ENCODE results near the gene ROBO2.

ROBO2 gene

GRCh38 chr3:77590191-77590590, 550.3 kb downstream of the ROBO2 start:
- DNase-seq (ENCODE audit: low read depth in 1 of 2, low spot score in 1 of 2) = no peak
- Histone ChIP-seq H3K27ac (replicated peaks) (no peak overlapping the region), H3K27me3 (ENCODE audit: insufficient read depth, poor library complexity, severe bottlenecking) (no peaks in the 10 kb centered on the region), H3K4me3 (replicated peaks; ENCODE audit: insufficient read depth, low read length) (no peak overlapping the region)
- no peak for TF ChIP-seq POLR2AphosphoS5 (IDR thresholded peaks at IDR 0.05; ENCODE audit: low read depth)
- TF ChIP-seq SPI1 (IDR thresholded peaks at IDR 0.05; ENCODE audit: borderline replicate concordance, low read depth) = no peak

DNA sequence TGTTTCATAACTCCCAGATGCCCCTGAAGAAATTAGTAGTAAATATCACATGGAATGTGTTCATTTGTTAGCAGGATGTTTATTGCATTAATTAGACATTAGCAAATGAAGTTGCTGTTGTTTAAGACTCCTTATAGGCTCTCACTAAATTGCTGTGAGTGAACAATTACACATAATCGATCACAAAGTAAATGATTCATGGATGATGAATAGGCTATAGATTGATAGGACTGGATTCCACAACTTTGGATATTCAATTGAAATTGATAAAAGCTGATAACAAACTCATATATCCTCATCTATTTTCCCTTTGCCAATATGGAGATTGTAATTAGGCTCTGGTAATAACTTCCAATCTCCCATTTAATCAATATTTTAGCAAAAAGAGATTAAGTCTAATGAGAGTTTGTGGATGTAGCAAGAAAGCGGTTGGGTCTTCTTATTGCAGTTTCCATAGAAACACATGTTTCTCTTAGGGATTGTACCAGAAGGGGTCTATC, 555.5 kb downstream of the ROBO2 start:
- no peak for DNase-seq (ENCODE audit: low read depth in 1 of 2, low spot score in 1 of 2)
- Histone ChIP-seq H3K4me3 (replicated peaks; ENCODE audit: insufficient read depth, low read length) (no peak overlapping the region), H3K27me3 (ENCODE audit: insufficient read depth, poor library complexity, severe bottlenecking) (no peaks in the 10 kb centered on the region), H3K27ac (replicated peaks) (no peak overlapping the region)
- no peak for TF ChIP-seq GABPA (IDR thresholded peaks at IDR 0.05; ENCODE audit: low read depth)
- TF ChIP-seq, protein P1, sequence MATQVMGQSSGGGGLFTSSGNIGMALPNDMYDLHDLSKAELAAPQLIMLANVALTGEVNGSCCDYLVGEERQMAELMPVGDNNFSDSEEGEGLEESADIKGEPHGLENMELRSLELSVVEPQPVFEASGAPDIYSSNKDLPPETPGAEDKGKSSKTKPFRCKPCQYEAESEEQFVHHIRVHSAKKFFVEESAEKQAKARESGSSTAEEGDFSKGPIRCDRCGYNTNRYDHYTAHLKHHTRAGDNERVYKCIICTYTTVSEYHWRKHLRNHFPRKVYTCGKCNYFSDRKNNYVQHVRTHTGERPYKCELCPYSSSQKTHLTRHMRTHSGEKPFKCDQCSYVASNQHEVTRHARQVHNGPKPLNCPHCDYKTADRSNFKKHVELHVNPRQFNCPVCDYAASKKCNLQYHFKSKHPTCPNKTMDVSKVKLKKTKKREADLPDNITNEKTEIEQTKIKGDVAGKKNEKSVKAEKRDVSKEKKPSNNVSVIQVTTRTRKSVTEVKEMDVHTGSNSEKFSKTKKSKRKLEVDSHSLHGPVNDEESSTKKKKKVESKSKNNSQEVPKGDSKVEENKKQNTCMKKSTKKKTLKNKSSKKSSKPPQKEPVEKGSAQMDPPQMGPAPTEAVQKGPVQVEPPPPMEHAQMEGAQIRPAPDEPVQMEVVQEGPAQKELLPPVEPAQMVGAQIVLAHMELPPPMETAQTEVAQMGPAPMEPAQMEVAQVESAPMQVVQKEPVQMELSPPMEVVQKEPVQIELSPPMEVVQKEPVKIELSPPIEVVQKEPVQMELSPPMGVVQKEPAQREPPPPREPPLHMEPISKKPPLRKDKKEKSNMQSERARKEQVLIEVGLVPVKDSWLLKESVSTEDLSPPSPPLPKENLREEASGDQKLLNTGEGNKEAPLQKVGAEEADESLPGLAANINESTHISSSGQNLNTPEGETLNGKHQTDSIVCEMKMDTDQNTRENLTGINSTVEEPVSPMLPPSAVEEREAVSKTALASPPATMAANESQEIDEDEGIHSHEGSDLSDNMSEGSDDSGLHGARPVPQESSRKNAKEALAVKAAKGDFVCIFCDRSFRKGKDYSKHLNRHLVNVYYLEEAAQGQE (IDR thresholded peaks at IDR 0.05; ENCODE audit: insufficient replicate concordance, low read depth) = no peak
- no peak for TF ChIP-seq SPI1 (IDR thresholded peaks at IDR 0.05; ENCODE audit: borderline replicate concordance, low read depth)
- TF ChIP-seq, protein P2, sequence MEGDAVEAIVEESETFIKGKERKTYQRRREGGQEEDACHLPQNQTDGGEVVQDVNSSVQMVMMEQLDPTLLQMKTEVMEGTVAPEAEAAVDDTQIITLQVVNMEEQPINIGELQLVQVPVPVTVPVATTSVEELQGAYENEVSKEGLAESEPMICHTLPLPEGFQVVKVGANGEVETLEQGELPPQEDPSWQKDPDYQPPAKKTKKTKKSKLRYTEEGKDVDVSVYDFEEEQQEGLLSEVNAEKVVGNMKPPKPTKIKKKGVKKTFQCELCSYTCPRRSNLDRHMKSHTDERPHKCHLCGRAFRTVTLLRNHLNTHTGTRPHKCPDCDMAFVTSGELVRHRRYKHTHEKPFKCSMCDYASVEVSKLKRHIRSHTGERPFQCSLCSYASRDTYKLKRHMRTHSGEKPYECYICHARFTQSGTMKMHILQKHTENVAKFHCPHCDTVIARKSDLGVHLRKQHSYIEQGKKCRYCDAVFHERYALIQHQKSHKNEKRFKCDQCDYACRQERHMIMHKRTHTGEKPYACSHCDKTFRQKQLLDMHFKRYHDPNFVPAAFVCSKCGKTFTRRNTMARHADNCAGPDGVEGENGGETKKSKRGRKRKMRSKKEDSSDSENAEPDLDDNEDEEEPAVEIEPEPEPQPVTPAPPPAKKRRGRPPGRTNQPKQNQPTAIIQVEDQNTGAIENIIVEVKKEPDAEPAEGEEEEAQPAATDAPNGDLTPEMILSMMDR (IDR thresholded peaks at IDR 0.05; ENCODE audit: insufficient read depth, low read length) = no peak
- TF ChIP-seq POLR2AphosphoS5 (IDR thresholded peaks at IDR 0.05; ENCODE audit: low read depth) = no peak

DNA sequence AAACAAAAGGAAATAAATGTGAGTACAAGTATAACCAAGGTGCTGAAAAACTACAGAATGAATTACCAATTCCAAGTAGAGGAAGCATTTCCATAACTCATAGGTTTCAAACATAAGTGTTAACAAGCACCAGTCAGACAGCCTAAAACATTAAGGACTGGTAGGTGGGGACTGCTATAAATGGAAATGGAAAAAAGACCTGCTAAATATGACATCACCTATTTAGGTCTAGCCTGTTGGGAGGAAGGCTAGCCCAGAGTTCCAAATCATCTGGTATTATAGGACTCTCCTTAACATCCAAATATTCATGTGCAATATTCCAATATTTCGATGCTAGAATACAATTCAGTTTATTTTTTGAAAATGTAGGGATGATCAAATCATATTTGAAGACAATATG, 560.0 kb downstream of the ROBO2 start:
- no peak for DNase-seq (ENCODE audit: low read depth in 1 of 2, low spot score in 1 of 2)
- H3K27me3 ChIP-seq (ENCODE audit: insufficient read depth, poor library complexity, severe bottlenecking) = no peaks in the 10 kb centered on the region
- TF ChIP-seq SPI1 (IDR thresholded peaks at IDR 0.05; ENCODE audit: borderline replicate concordance, low read depth) (no peak), POLR2AphosphoS5 (IDR thresholded peaks at IDR 0.05; ENCODE audit: low read depth) (no peak), GABPA (IDR thresholded peaks at IDR 0.05; ENCODE audit: low read depth) (no peak)
- TF ChIP-seq, protein P2 (IDR thresholded peaks at IDR 0.05; ENCODE audit: insufficient read depth, low read length) = no peak
- TF ChIP-seq, protein P1 (IDR thresholded peaks at IDR 0.05; ENCODE audit: insufficient replicate concordance, low read depth) = no peak
- no peak overlapping the region for H3K27ac ChIP-seq (replicated peaks)
- H3K4me3 ChIP-seq (replicated peaks; ENCODE audit: insufficient read depth, low read length) = no peak overlapping the region

DNA sequence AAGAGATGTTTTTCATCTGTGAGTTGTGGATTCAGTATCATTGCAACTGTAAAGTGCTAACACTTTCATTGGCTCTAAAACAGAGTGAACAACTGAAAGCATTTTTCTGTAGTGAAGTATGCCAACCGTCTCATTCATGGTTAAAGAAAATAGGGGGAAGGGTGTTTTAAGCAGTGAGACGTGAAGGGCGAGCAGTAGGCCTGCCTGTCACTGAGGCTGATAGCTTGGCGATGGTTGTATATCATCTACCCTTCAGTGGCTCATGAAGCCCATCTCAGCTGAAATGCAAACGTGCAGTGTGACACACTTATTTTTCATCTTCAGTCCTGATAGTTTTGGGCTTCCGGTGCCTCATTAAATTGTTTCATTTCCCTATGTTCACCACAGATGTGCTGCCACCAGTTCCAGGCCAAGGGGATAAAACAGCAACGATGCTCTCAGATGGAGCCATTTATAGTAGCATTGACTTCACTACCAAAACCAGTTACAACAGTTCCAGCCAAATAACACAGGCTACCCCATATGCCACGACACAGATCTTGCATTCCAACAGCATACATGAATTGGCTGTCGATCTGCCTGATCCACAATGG, 562.0 kb downstream of the ROBO2 start:
- Histone ChIP-seq H3K27me3 (ENCODE audit: insufficient read depth, poor library complexity, severe bottlenecking) (no peaks in the 10 kb centered on the region), H3K4me3 (replicated peaks; ENCODE audit: insufficient read depth, low read length) (no peak overlapping the region), H3K27ac (replicated peaks) (no peak overlapping the region)
- DNase-seq (ENCODE audit: low read depth in 1 of 2, low spot score in 1 of 2) = no peak
- TF ChIP-seq, protein P1 (IDR thresholded peaks at IDR 0.05; ENCODE audit: insufficient replicate concordance, low read depth) = no peak
- TF ChIP-seq, protein P2 (IDR thresholded peaks at IDR 0.05; ENCODE audit: insufficient read depth, low read length) = no peak
- TF ChIP-seq SPI1 (IDR thresholded peaks at IDR 0.05; ENCODE audit: borderline replicate concordance, low read depth) (no peak), POLR2AphosphoS5 (IDR thresholded peaks at IDR 0.05; ENCODE audit: low read depth) (no peak), GABPA (IDR thresholded peaks at IDR 0.05; ENCODE audit: low read depth) (no peak)
